Erythroblast (primary cell): ENCODE results near the gene IL19.

Experiments
- GATA1 ChIP-seq: IDR thresholded peaks from 2 replicates; pipeline ENCODE4 v1.6.1; 2011; ENCODE audit warnings: low read depth, mild to moderate bottlenecking, control low read depth, low read length, moderate library complexity
- POLR2A ChIP-seq: IDR thresholded peaks from 2 replicates; pipeline ENCODE4 v1.6.1; 2011; ENCODE audit warnings: mild to moderate bottlenecking, low read length

- TF ChIP-seq POLR2A (no peak), GATA1 (no peak)
Observed at GRCh38 chr1:206880314-206880713, 109.7 kb downstream of the IL19 start.
